Activated CD4-positive, CD25-positive, alpha-beta regulatory T cell treated with anti-CD3 and anti-CD28 coated beads, Interleukin-2, amount 50 U/mL, for 24 hours (primary cell): ENCODE measurements around the gene ALDH18A1.

ENCODE experiments used
- ATAC-seq, 2 donors: fragments of 150-1000 bp; cut with Tn5 transposase; one replicate each; pipeline ENCODE4 v1.10.0; 2021; ENCODE audit warnings: mild to moderate bottlenecking in 1 of 2, moderate library complexity in 1 of 2

Gene ALDH18A1

DNA sequence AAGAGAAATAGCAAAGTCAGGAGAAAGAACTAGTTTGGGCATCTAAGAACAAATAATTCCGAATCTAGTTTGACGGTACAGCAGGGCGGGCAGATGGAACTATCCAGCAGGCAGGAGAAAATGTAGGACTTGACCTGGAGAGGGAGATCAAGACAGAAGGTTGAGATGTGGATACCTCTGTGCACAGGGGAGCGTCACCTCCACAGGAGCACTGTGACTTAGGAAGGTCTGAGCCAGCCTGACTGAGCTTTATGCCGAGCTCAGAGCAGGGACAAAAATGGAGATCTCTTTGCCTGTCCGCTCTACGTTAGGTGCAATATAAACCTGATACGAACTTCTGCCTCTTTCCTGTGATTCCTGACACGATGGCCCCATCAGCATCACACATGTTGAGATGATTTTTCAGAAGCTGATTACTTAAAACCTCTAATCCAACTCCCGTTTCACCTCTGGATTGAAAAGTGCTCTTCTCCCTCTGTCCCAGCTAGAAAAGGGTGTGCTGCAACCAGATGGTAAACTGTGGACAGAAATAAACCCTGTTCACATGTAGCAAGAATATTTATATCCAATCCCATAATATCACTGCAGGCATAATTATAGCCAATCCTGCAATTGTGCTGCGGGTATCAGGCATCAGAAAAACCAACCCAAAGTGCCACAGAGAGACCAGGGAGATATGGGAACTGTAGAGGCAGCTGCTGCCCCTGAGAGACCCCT, 81.7 kb downstream of the ALDH18A1 start:
- ATAC-seq = no peak

GRCh38 chr10:95573964-95574604, 82.4 kb downstream of the ALDH18A1 start:
- ATAC-seq = no peak

GRCh38 chr10:95573527-95573926, 83.0 kb downstream of the ALDH18A1 start:
- ATAC-seq = no peak

DNA sequence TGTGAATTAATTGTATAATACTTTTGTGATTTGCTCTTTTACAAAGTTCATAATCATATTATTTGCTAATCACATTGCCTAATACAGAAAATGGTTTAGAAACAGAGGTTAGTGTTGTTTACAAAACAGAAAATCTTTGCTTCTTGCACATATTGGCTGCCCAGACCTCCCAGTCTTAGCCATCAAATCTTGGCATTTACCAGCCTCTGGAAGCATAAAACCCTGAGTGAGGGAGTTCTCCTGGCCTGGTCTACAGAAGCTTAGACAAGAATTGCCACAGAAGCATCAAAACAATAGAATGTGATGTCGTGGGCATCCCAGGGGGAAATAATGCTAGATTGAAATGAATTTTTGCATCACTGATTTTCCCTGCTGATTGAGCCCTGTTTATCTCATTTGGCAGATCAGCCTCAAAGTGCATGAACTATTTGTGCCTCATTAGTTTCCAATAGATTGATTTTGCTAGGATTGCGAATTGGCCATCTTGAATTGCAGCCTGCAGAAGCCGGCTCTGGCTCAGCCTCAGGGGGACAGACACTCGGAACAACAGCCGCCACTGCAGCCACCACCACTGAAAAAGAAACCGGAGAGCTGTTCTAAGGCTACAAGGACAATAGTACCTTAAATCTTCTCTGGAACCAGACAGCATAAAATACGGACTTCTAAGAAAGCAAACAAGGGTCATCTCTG, 84.2 kb downstream of the ALDH18A1 start:
- no peak for ATAC-seq

DNA sequence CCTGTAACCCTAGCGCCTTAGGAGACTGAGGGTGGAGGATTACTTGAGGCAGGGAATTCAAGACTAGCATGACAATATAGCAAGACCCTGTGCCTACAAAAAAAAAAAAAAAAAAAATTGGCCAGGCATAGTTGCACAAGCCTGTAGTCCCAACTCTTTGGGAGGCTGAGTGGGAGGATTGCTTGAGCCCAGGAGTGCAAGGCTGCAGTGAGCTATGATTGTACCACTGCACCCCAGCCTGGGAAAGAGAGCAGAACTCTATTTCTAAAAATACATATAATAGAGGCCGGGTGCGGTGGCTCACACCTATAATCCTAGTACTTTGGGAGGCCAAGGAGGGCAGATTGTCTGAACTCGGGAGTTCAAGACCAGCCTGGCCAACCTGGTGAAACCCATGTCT, 85.1 kb downstream of the ALDH18A1 start:
- ATAC-seq = no peak

- ATAC-seq = no peak
These were observed 87.1 kb downstream of the ALDH18A1 start for GRCh38 chr10:95569368-95569767.

- ATAC-seq = no peak
These were observed 88.4 kb downstream of the ALDH18A1 start for GRCh38 chr10:95567903-95568630.

DNA sequence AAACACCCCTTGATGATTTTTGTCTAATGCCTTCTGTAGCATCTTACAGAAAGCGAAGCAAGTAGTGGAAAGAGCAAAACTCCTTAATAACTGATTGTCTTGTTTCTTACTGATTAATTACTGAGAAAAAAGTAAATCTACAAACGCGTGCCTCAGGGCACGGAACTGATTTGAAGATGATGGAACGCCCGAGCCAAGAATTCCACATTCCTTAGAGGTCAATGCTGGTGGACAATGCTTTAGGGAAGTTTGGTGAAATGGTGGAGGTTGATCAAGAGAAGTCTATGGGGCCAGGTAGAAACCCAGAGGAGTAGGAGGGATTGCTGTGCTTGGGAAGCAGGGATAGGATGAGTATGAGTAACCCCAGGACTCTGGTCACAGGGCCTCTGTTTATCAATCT, 90.4 kb downstream of the ALDH18A1 start:
- no peak for ATAC-seq

DNA sequence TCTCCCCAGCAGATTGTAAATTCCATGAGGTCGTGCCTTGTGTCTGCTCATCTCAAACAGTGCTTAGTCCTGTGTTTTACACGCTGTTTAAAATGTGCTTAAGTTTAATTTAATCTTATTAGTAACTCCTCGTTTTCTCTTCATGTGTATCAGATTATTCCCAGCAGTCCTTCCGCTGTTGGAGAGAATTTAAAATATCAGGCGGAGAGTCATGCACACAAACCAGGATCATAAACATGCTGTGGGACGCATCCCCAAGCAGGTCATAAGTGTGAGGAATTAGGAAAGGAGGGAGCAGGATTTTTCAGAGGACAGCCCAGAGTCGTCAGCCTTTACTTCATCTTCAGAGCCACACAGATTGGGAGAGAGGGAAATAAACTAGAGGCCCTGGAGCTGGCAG, 91.2 kb downstream of the ALDH18A1 start:
- no peak for ATAC-seq

- ATAC-seq = no peak
These were observed 92.2 kb downstream of the ALDH18A1 start for GRCh38 chr10:95564291-95564690.

GRCh38 chr10:95562341-95562965, 94.1 kb downstream of the ALDH18A1 start:
- no peak for ATAC-seq

GRCh38 chr10:95561864-95562177, 94.7 kb downstream of the ALDH18A1 start:
- no peak for ATAC-seq

DNA sequence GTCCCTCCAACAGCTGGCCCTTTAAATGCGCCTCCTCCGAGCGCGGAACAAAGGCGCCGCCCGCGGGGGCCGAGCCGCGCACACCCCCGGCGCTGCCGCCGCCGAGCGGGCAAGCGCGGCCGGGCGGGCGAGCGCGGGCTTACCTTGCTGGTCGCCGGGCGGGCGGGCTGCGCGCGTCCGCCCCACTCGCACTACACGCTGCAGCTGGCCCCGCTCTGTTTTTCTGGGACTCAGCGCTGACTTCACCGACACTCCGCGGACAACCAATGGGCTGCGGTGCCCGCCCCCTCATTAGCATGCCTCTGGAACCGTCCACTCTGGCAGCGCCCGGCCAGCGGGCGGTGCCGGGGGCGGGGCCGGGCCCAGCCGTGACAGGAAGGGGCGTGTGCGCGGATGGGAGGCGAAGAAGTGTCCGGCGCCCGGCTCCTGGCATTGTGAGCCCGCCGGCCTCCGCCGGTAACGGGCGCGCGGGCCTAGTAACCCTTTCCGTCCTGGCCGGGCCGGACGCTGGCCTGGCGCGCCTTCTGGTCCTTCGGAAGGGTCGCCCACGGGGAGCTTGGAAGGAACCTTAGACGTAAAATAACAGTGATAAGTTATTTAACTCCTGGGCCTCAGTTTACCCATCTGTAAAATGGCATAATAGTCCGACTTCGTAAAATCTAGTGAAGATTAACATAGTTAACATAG, 95.2 kb downstream of the ALDH18A1 start, which contains the start of gene SORBS1:
Gene SORBS1, minus strand, starts transcription at position 195 of the 687 bp plus-strand sequence. CDS start 120,236 bp downstream, outside the sequence.
- ATAC-seq = peak; percentile 99

- ATAC-seq = peak; percentile 31 to 56
These were observed 96.0 kb downstream of the ALDH18A1 start for GRCh38 chr10:95560278-95561176.

GRCh38 chr10:95559896-95560277, 96.6 kb downstream of the ALDH18A1 start:
- ATAC-seq = no peak

DNA sequence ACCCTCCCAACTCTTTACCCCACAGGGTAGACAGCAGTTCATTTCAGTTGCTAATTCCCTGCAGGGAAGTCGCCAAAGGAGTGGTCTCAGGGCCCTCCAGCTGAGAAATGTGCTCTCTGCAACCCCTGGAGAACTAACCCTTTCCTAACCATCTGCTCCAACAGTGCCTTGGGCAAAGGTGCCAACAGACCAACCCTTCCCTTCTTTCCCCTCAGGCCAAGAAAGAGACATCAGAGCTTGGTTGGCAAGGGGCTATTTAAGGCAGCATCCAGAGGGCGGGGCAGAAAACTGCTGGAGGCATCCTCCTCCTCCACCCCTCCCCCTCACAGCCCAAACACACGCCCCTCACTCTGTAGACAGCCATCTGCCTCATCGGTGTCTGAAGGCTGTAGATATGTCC, 97.0 kb downstream of the ALDH18A1 start:
- no peak for ATAC-seq

DNA sequence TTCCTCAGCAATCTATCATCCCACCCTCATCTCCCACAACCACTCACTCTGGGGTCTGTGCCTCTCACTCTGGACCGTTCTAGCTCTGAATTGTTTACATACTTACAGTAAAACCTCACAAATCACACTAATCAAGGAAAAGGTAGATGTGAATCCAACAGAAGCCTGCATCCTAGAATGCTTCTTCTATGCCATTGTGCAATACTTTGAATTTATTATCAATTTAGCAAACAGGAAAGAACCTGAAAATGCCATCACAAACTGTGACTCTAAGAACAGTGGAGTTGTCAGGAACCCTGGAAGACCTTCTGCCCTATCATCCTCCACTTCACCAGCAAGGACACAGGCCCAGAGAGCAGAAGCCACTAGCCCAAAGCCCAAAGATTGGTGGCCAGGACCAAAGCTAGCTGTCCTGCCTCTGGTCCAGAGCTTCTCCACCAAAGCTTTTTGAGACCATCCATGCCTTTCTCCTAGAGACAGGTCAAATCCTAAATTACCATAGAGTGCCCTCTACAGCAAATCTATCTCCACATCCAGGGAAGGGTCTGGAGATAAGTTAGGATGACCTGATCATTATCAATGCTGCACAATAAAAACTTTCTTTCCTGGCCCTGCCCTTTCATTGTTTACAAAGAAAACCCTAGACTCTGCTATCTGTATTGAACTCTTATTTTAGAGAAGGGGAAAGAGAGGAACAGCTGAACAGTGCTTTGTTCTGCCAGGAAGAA, 97.8 kb downstream of the ALDH18A1 start:
- no peak for ATAC-seq

- ATAC-seq = no peak
These were observed 99.3 kb downstream of the ALDH18A1 start for GRCh38 chr10:95556994-95557767.
